Measurements from ENCODE around the gene ACY1.

- TF ChIP-seq EZH2 (IDR thresholded peaks at IDR 0.05; ENCODE audit: low read length): no peak
- TF ChIP-seq, protein P1, sequence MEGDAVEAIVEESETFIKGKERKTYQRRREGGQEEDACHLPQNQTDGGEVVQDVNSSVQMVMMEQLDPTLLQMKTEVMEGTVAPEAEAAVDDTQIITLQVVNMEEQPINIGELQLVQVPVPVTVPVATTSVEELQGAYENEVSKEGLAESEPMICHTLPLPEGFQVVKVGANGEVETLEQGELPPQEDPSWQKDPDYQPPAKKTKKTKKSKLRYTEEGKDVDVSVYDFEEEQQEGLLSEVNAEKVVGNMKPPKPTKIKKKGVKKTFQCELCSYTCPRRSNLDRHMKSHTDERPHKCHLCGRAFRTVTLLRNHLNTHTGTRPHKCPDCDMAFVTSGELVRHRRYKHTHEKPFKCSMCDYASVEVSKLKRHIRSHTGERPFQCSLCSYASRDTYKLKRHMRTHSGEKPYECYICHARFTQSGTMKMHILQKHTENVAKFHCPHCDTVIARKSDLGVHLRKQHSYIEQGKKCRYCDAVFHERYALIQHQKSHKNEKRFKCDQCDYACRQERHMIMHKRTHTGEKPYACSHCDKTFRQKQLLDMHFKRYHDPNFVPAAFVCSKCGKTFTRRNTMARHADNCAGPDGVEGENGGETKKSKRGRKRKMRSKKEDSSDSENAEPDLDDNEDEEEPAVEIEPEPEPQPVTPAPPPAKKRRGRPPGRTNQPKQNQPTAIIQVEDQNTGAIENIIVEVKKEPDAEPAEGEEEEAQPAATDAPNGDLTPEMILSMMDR (optimal IDR thresholded peaks at IDR 0.05 in 1 of 3, IDR thresholded peaks at IDR 0.05 in 1 of 3, conservative IDR thresholded peaks at IDR 0.05 in 1 of 3; ENCODE audit: extremely low read depth in 1 of 3, insufficient read depth in 2 of 3, low read length in 3 of 3): no peak
Measured at GRCh38 chr3:51934991-51935885, 48.1 kb upstream of the ACY1 start.
